GM21515 (cell line): ENCODE results near the gene NOC2L.

Experiments used
- ATAC-seq: cut with Tn5 transposase; IDR thresholded peaks from one replicate; pipeline ENCODE4 v1.9.1; 2021; ENCODE audit not compliant: unreplicated experiment

The NOC2L gene

GRCh38 chr1:958823-959730 lies at the start of gene NOC2L:
Gene NOC2L (minus strand): TSS chr1:959256. CDS start chr1:959240, 16 bp downstream.
- ATAC-seq, result peak; percentile 61

DNA sequence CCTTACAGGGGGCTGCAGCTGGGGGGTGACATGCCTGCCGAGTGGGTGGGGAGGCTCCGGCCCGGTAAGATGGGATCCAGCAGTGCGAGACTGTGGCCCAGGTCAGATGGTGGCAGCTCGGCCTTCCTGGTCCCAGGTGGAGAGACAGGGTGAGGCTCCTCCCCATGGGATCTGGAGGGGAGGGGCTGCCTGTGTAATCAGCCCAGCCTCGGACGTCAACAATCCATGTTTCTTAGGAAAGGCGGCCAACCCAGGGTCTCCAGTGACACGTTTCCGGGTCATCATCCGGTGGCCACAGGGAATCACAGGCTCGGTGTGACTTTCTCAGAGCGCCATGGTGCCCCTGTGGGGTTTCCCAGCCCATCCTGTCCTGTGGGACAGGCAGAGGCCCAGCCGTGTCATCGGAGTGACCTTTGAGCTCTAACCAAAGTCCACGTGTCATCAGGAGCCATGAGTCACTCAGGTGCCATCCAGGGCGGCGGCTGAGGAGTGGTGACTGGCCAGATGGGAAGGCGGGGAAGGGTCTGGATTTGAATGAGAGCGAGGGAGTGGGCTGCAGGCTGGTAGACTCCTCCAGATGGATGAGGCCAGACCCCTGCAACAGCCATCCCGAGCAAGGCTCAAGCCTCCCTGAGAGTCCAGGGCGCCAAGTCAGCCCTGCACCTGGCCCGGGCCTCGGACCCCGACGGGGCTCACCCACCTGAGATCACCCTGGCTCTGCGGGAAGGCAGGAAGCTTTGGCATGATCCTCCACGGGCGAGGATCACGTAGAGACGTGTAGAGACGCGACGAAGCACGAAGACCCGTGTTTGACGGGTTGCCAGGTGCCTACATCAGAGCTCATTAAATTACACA lies 47.5 kb upstream of the NOC2L start:
- ATAC-seq, result no peak

DNA sequence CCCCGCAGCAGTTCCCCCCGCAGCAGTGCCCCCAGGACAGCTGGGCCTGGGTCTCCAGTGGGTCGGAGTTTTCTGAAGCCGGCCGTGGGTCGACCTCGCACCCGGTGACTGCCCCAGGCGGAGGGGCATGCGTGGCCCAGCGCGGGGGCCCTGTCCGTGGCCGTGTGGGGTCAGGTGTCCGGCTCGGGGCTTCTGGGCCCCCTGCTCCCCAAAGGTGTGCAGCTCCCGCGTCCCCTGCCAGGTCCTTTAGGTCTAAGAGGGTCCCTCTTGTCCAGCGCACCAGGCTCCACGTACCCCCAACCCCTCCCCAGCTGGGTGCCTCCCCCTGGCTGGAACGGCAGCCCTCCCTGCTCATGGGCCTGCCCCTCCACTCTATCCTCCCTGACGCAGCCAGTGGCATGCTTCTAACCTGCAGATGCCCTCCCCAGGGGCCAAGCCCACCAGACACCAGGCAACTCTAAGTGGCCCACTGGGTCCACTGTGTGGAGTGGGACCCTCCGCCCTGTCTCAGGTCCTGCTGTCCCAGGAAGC lies 46.8 kb upstream of the NOC2L start:
- ATAC-seq, result no peak

- ATAC-seq, result no peak
Observed at GRCh38 chr1:1004780-1005697, 46.0 kb upstream of the NOC2L start.

- no peak for ATAC-seq
Observed at GRCh38 chr1:1004420-1004779, 45.3 kb upstream of the NOC2L start.

GRCh38 chr1:1003618-1004419 lies 44.8 kb upstream of the NOC2L start:
- no peak for ATAC-seq

DNA sequence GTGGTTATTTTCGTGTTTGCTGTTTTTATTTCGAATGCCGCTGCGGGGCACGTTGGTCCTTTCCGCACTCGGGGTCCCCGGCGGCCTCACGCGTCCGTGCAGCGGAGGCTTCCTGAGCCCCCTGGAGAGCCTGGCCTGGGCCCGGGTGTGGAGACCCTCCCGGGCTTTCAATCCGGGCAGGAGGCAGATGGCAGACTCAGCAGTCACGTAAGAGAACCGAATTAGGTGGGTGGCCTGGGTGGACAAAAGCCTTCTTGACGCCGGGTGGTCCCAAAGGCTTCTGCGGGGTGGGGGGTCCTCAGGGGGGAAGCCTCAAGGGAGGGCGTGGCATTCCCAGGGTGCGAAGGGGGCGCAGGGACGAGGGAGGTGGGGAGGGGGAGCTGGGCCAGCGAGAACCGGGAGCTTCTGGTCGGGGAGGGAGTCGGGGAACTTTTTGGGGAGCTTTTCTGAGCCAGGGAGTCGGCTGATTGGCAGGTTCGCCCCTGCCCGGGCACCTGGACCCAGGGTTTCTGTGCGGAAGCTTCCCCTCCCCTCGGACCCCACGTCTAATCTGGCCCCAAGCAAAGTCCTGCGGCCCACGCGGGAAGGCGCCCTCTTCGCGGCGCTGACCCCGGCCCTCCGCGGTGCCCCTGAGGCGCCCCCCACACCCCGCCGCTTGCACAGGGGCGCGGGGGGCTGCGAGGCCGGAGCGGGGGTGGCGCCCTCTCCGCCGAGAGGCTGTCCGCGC lies 42.2 kb upstream of the NOC2L start:
- no peak for ATAC-seq

DNA sequence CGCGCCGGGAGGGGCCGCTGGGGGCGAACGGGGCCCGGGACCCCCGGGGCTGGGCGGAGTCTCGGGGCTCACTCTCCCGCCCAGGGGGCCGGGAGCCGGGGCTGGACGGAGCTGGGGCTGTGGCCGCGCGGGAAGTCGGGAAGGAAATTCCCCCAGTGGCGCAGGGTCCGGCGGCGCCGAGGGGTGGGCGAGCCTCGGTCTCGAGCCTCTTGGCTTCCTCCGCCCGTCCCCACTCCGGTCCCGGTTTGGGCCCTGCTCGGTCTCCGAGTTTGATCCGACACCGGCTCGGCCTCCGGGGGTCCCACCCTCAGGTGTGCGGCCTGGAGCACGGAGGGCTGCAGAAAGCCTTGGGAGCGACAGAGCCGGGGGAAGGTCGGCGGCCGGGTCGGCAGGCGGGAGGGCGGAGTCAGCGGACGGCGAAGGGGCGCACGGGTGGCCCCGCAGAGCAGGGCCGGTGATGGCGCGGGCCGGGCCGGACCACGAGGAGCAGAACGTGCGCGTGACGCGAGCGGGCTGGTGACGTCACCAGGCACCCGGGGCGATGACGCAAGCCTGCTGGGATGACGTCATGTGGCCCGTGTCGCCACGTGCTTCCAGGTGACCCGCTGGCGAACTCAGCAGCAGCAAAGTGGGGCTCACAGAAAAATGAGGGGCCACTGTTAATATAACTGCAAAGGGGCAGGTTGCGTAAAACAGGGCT lies 41.5 kb upstream of the NOC2L start:
- no peak for ATAC-seq

GRCh38 chr1:999725-1000356 lies 40.8 kb upstream of the NOC2L start, which contains the start of gene HES4:
Gene HES4 (minus strand): TSS chr1:1000097. CDS start chr1:999973, 124 bp downstream.
- no peak for ATAC-seq

DNA sequence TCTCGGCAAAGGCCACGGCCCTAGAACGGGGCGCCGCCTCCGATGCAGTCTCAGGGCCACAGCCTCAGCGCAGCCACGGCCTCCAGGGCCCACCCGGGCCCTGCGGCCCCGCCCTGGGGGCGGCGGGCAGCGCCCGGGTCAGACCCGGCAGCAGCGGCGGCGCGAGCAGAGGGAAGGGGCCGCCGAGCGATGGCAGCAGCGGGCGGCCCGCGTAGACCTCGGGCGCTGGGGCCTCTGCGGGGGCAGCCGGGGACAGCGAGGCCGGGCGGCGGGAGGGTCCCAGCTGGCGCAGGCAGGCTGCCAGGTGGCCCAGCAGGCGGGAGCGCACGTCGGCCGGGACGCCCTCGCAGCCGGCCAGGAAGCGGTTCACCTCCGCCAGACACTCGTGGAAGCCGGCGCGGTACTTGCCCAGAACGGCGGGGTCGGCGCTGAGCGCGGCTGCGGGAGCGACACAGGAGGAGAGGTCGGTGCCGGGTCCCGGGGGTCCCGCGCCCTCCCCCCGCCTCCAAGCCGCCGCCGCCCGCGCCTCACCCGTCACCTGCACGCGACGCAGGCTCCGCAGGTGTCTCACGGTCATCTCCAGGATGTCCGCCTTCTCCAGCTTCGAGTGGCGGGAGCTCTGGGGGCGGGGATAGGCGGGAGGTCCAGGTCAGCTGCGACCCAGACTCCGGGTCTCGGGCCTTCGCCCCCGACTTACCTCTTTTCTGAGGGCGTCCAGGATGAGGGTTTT lies 40.1 kb upstream of the NOC2L start:
- no peak for ATAC-seq

GRCh38 chr1:998745-998994 lies 39.6 kb upstream of the NOC2L start:
- ATAC-seq, result no peak

DNA sequence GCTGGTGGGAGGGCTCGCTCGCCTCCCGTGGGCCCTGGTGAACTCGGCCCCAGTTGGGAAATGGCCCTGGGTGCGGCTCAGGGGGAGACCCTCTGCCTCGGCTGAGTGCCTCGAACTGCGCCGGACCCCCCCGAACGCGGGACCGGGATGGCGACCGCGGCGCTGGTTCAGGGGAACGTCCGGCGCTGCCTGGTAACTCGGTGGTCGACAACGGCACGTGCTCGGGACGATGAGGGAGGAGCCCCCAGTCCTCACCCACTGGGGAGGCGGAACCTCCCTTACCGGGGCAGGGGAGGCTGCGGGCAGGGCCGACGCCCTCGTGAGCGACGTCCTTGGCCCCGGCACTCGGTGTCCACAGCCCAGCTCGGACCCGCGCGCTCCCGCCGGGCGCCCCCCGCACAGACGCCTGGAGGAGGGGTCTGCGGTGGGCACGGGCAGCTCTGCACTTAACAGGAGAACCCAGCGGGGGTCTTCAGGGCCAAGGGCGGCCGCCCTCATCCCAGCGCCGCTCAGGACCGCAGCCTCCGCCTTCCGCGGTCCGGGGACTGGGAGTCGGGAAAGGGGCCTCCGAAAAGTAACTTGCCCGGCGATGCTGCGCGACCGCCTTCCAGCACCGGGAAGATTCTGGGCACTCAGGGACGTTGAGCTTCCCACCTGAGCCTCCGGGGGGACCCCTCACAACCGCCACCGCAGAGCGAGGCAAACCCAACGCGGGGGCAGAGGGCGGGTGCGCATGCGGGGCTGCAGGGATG lies 39.1 kb upstream of the NOC2L start:
- ATAC-seq, result no peak

DNA sequence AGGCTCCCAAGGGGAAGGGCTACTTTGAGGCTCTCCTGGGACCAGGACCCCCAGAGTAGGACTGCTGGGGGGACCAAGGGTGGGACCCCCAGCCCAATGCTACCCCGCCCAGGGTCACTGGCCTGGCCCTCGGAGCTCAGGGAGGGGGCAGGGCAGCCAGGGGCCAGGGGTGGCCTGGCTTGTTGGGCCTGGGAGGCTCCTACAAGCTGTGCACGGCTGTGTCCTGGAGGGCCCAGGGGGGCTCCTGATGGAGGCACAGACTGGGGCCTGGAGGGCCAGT lies 38.6 kb upstream of the NOC2L start:
- no peak for ATAC-seq

DNA sequence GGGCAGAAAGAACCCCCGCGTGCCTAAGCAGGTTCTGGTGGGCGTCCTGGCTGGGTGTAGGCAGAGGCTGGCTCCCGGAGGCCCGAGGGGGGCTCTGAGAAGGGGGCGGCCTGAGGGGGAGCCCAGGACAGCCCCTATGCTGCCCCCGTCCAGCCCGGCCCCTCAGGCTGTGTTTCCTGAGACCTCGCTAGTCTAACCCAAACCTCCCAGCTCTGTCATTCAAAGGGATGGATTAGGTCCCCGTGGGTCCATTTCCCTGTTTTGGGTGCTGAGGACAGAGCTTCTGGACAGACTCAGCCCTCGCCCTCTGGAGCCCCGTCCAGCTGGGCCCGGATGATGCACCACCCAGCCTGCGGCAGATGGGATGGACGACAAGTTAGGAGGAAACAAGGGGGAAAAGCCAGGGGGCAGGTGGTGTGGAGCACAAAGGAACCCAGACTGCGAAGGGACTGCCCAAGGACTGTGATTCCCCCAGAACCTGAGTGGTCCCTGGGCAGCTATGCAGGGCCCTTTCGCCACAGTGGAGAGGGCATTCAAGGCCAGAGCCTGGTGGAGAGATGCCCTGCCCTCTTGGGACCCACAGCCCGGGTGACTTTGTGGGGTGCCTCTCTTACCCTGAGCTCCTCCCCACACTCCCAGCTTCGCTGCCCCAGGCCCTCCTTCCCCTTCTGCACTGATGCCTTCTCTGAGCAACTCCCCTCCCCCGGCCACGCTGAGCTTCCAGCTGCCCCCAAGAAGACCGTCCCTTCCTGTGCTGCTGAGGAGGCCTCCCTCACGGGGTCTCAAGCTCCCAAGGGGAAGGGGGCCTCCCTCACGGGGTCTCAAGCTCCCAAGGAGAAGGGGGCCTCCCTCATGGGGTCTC lies 38.0 kb upstream of the NOC2L start:
- no peak for ATAC-seq

- no peak for ATAC-seq
Observed at GRCh38 chr1:995665-996633, 36.9 kb upstream of the NOC2L start.
